H9 (cell line): ENCODE measurements around the gene DOC2A. TPM values are rescaled to one million over a fixed set of nuclear protein-coding genes. Genes with fewer than 3 reads are reported as not detected.
"Not testable (repeated sequence)": the region's sequence is repeated elsewhere in the genome, so short reads cannot be mapped to it uniquely, and the experiment has no call there.

Experiments
- DNase-seq: peaks from one replicate; pipeline ENCODE4 v3.0.0-alpha.2; 2017
- H2AFZ ChIP-seq: one replicate; pipeline ENCODE4 v1.6.1; 2013; ENCODE audit warnings: mild to moderate bottlenecking, low read length, control low read depth, moderate library complexity
- H2AK5ac ChIP-seq: 2 replicates; pipeline ENCODE4 v1.6.1; 2013; ENCODE audit warnings: low read length, control low read depth, mixed read lengths; ENCODE audit not compliant: insufficient read length
- H2BK120ac ChIP-seq: one replicate; pipeline ENCODE4 v1.6.1; 2013; ENCODE audit warnings: low read depth, mild to moderate bottlenecking, low read length, control low read depth, inconsistent platforms; ENCODE audit not compliant: poor library complexity, severe bottlenecking
- H2BK12ac ChIP-seq: 2 replicates; pipeline ENCODE4 v1.6.1; 2013; ENCODE audit warnings: low read length, control low read depth, mixed read lengths, low read depth; ENCODE audit not compliant: insufficient read length
- H2BK15ac ChIP-seq: 2 replicates; pipeline ENCODE4 v1.6.1; 2013; ENCODE audit warnings: low read depth, low read length, control low read depth
- H2BK20ac ChIP-seq: one replicate; pipeline ENCODE4 v1.6.1; 2013; ENCODE audit warnings: low read depth, mild to moderate bottlenecking, low read length, control low read depth, inconsistent platforms; ENCODE audit not compliant: poor library complexity, severe bottlenecking
- H2BK5ac ChIP-seq: 2 replicates; pipeline ENCODE4 v1.6.1; 2013; ENCODE audit warnings: low read length, control low read depth, mixed read lengths; ENCODE audit not compliant: insufficient read length
- H3K14ac ChIP-seq: 2 replicates; pipeline ENCODE4 v1.6.1; 2013; ENCODE audit warnings: low read length, control low read depth; ENCODE audit not compliant: insufficient read depth
- H3K18ac ChIP-seq: 2 replicates; pipeline ENCODE4 v1.6.1; 2013; ENCODE audit warnings: low read depth, mild to moderate bottlenecking, mixed read lengths, low read length, control low read depth; ENCODE audit not compliant: insufficient read length
- H3K23ac ChIP-seq: 2 replicates; pipeline ENCODE4 v1.6.1; 2013; ENCODE audit warnings: low read length, control low read depth, mixed read lengths, low read depth; ENCODE audit not compliant: insufficient read length
- H3K23me2 ChIP-seq: 2 replicates; pipeline ENCODE4 v1.6.1; 2013; ENCODE audit warnings: low read depth, mild to moderate bottlenecking, mixed read lengths, low read length, control low read depth; ENCODE audit not compliant: insufficient read length, poor library complexity, severe bottlenecking
- H3K27ac ChIP-seq: 2 replicates; pipeline ENCODE4 v1.5.1; 2013; ENCODE audit warnings: low read length, control low read depth, mixed read lengths, low read depth; ENCODE audit not compliant: insufficient read length
- H3K27me3 ChIP-seq: 2 replicates; pipeline ENCODE4 v1.6.1; 2013; ENCODE audit warnings: low read length, control low read depth, inconsistent platforms; ENCODE audit not compliant: insufficient read depth
- H3K4ac ChIP-seq: 2 replicates; pipeline ENCODE4 v1.6.1; 2013; ENCODE audit warnings: low read depth, mild to moderate bottlenecking, control low read depth, inconsistent platforms, low read length, moderate library complexity
- H3K4me1 ChIP-seq: 2 replicates; pipeline ENCODE4 v1.6.1; 2013; ENCODE audit warnings: low read length, control low read depth, inconsistent platforms; ENCODE audit not compliant: insufficient read depth
- H3K4me2 ChIP-seq: 2 replicates; pipeline ENCODE4 v1.6.1; 2013; ENCODE audit warnings: low read length, control low read depth, mixed read lengths; ENCODE audit not compliant: insufficient read length, insufficient read depth
- H3K56ac ChIP-seq: 2 replicates; pipeline ENCODE4 v1.6.1; 2013; ENCODE audit warnings: low read depth, mild to moderate bottlenecking, mixed read lengths, low read length, control low read depth; ENCODE audit not compliant: insufficient read length
- H3K79me1 ChIP-seq: 2 replicates; pipeline ENCODE4 v1.6.1; 2013; ENCODE audit warnings: low read depth, mild to moderate bottlenecking, moderate library complexity, low read length, control low read depth, inconsistent platforms; ENCODE audit not compliant: insufficient read depth, poor library complexity, severe bottlenecking
- H3K79me2 ChIP-seq: 2 replicates; pipeline ENCODE4 v1.6.1; 2013; ENCODE audit warnings: low read length, control low read depth, inconsistent platforms; ENCODE audit not compliant: insufficient read depth
- H3K9ac ChIP-seq: 2 replicates; pipeline ENCODE4 v1.6.1; 2013; ENCODE audit warnings: low read length, control low read depth, mixed read lengths; ENCODE audit not compliant: insufficient read length; ENCODE audit errors: extremely low read depth
- H3K9me3 ChIP-seq: one replicate; pipeline ENCODE4 v1.6.1; 2013; ENCODE audit warnings: low read depth, low read length, inconsistent platforms; ENCODE audit not compliant: control insufficient read depth
- H3T11ph ChIP-seq: one replicate; pipeline ENCODE4 v1.6.1; 2013; ENCODE audit warnings: mild to moderate bottlenecking, low read length, control low read depth, inconsistent platforms
- H4K20me1 ChIP-seq: one replicate; pipeline ENCODE4 v1.6.1; 2013; ENCODE audit not compliant: control insufficient read depth, insufficient read length, insufficient read depth
- H4K5ac ChIP-seq: 2 replicates; pipeline ENCODE4 v1.6.1; 2013; ENCODE audit warnings: low read depth, mild to moderate bottlenecking, mixed read lengths, low read length, control low read depth; ENCODE audit not compliant: insufficient read length
- H4K8ac ChIP-seq: replicated peaks from 2 replicates; pipeline ENCODE4 v1.6.1; 2013; ENCODE audit warnings: low read length, control low read depth, mixed read lengths, low read depth; ENCODE audit not compliant: insufficient read length
- H4K91ac ChIP-seq: 2 replicates; pipeline ENCODE4 v1.6.1; 2013; ENCODE audit warnings: low read depth, mild to moderate bottlenecking, moderate library complexity, mixed read lengths, low read length, control low read depth; ENCODE audit not compliant: insufficient read length
- H3K27ac Mint-ChIP-seq, 3 experiments: 2 replicates in 2 of 3; 3 replicates in 1 of 3; pipeline ENCODE4 v1.8.0; 2020 to 2021; ENCODE audit warnings: mixed read lengths in 3 of 3, mild to moderate bottlenecking in 1 of 3, moderate library complexity in 1 of 3
- H3K27me3 Mint-ChIP-seq: 2 replicates; pipeline ENCODE4 v1.8.0; 2021; ENCODE audit warnings: low read depth, mild to moderate bottlenecking, moderate library complexity, mixed read lengths
- H3K36me3 Mint-ChIP-seq, 3 experiments: 2 replicates in 2 of 3; 3 replicates in 1 of 3; pipeline ENCODE4 v1.8.0; 2020 to 2021; ENCODE audit warnings: low read depth in 3 of 3, mixed read lengths in 3 of 3; ENCODE audit not compliant: insufficient read depth in 1 of 3
- H3K4me1 Mint-ChIP-seq, 2 experiments: 2 replicates each; pipeline ENCODE4 v1.8.0; 2020; ENCODE audit warnings: mixed read lengths in 2 of 2
- H3K4me3 Mint-ChIP-seq, 2 experiments: 2 replicates in 1 of 2; 3 replicates in 1 of 2; pipeline ENCODE4 v1.8.0; 2020 to 2021; ENCODE audit warnings: mild to moderate bottlenecking in 2 of 2, mixed read lengths in 2 of 2, moderate library complexity in 1 of 2
- H3K9me3 Mint-ChIP-seq, 2 experiments: 2 replicates in 1 of 2; 3 replicates in 1 of 2; pipeline ENCODE4 v1.8.0; 2020; ENCODE audit warnings: mild to moderate bottlenecking in 2 of 2, mixed read lengths in 2 of 2, moderate library complexity in 1 of 2
- WGBS: extraction: QIAGEN DNeasy Blood & Tissue Kit; methylation state at CpG from one replicate; pipeline ENCODE4 v1.1.7; 2013; ENCODE audit warnings: missing lambda C conversion rate, low lambda C conversion rate, mixed read lengths; ENCODE audit not compliant: insufficient read length; ENCODE audit errors: extremely low coverage; 5-methylcytosine and 5-hydroxymethylcytosine counted together
- total RNA-seq: library from RNA; stranded (reverse); gene quantifications from 2 replicates; pipeline ENCODE4 v1.2.1, GENCODE V29; 2021
- TF ChIP-seq, protein P1 (sequence below): fragments of 200-600 bp; sonication (generic); conservative IDR thresholded peaks from 3 replicates; pipeline ENCODE4 v1.8.0; 2021; ENCODE audit warnings: antibody characterized with exemption, mild to moderate bottlenecking

Gene DOC2A
- total RNA-seq, 1 experiment from 2014 or later = 12.2 TPM

DNA sequence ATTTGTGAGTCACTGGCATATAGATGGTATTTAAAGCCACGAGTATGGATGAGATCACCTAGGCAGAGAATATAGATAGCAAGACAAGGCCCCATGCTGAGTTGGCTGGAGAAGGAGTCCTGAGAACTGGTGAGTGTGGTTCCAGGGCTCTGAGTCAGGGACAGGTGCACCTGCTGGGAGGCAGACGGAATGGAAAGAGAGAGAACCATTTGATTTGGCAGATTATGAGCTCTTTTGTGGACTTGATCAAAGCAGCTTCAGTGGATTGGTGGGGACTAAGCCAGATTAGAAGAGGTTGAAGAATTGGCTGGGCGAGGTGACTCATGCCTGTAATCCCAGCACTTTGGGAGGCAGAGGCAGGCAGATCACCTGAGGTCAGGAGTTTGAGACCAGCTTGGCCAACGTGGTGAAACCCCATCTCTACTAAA lies 7.9 kb upstream of the DOC2A start:
- Histone ChIP-seq H3K23me2 (peaks cover 4% of the 10 kb centered on the region), H3K79me2 (no peaks in the 10 kb centered on the region), H2AK5ac (no peak overlapping the region), H4K91ac (no peak overlapping the region), H2BK12ac (no peak overlapping the region), H3T11ph (no peak overlapping the region), H3K9me3 (no peaks in the 10 kb centered on the region), H3K4me1 (no peaks in the 10 kb centered on the region), H4K5ac (no peak overlapping the region), H3K4me2 (no peak overlapping the region), H2BK120ac (no peak overlapping the region), H4K20me1 (no peaks in the 10 kb centered on the region), H3K56ac (no peak overlapping the region), H3K79me1 (no peaks in the 10 kb centered on the region), H3K27me3 (no peaks in the 10 kb centered on the region; the same call in 1 of the 2 replicates), H4K8ac (no peak overlapping the region), H3K9ac (no peak overlapping the region), H2AFZ (no peak overlapping the region), H2BK15ac (no peak overlapping the region), H3K4ac (no peak overlapping the region), H3K18ac (no peak overlapping the region), H3K23ac (no peak overlapping the region), H2BK5ac (no peak overlapping the region), H3K14ac (no peak overlapping the region), H2BK20ac (no peak overlapping the region), H3K27ac (no peak overlapping the region)
- WGBS = no CpG with 5 or more reads among the region's 4 CpGs
- Mint-ChIP-seq H3K27me3 (peaks cover 3% of the 10 kb centered on the region), H3K36me3 (peaks cover 0 to 4% (median 2%) of the 10 kb centered on the region in 3 experiments; a peak in 3 of 7 replicates), H3K4me1 (0 out of 4 replicates have a peak, but pooled peaks cover 0 to 3% of the 10 kb centered on the region in 2 experiments), H3K27ac (no peak overlapping the region), H3K9me3 (no peaks in the 10 kb centered on the region), H3K4me3 (no peak overlapping the region)
- DNase-seq = no peak
- TF ChIP-seq, protein P1, sequence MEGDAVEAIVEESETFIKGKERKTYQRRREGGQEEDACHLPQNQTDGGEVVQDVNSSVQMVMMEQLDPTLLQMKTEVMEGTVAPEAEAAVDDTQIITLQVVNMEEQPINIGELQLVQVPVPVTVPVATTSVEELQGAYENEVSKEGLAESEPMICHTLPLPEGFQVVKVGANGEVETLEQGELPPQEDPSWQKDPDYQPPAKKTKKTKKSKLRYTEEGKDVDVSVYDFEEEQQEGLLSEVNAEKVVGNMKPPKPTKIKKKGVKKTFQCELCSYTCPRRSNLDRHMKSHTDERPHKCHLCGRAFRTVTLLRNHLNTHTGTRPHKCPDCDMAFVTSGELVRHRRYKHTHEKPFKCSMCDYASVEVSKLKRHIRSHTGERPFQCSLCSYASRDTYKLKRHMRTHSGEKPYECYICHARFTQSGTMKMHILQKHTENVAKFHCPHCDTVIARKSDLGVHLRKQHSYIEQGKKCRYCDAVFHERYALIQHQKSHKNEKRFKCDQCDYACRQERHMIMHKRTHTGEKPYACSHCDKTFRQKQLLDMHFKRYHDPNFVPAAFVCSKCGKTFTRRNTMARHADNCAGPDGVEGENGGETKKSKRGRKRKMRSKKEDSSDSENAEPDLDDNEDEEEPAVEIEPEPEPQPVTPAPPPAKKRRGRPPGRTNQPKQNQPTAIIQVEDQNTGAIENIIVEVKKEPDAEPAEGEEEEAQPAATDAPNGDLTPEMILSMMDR = no peak

DNA sequence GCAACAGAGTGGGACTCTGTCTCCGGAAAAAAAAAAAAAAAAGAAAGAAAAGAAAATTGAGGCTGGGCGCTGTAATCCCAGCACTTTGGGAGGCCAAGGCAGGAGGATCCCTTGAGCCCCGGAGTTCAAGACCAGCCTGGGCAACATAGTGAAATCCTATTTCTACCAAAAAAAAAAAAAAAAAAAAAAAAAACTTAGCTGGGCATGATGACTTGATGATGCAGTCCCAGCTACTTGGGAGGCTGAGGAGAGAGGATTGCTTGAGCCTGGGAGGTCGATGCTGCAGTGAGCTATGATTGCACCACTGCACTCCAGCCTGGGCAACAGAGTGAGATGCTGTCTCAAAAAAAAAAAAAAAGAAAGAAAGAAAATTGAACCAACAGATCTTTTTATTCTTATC lies 7.1 kb upstream of the DOC2A start:
- not testable (repeated sequence) for H2BK20ac ChIP-seq, H3K27me3 Mint-ChIP-seq, H3K27me3 ChIP-seq, DNase-seq, H3K4me1 Mint-ChIP-seq, H2BK5ac ChIP-seq, H3K4me2 ChIP-seq, H3K23me2 ChIP-seq, H3K79me2 ChIP-seq, H4K20me1 ChIP-seq, H3K18ac ChIP-seq, H3K9me3 Mint-ChIP-seq, H3K23ac ChIP-seq, H3K9ac ChIP-seq, H4K91ac ChIP-seq, H4K8ac ChIP-seq, H3K4ac ChIP-seq, H2BK120ac ChIP-seq, H2AK5ac ChIP-seq, H3T11ph ChIP-seq, H3K9me3 ChIP-seq, H2AFZ ChIP-seq, H3K36me3 Mint-ChIP-seq, H3K27ac ChIP-seq, H3K79me1 ChIP-seq, H3K4me3 Mint-ChIP-seq, H4K5ac ChIP-seq, H3K14ac ChIP-seq, H2BK12ac ChIP-seq, H3K4me1 ChIP-seq, H3K27ac Mint-ChIP-seq, H3K56ac ChIP-seq, H2BK15ac ChIP-seq
- WGBS = no CpG with 5 or more reads among the region's 4 CpGs
